Measurements from ENCODE around the gene KHSRP. TPM values are rescaled to one million over a fixed set of nuclear protein-coding genes. Genes with fewer than 3 reads are reported as not detected.

Gene KHSRP
- total RNA-seq, 4 donors from 2014 or later = 91.2 to 162 (median 118) TPM

DNA sequence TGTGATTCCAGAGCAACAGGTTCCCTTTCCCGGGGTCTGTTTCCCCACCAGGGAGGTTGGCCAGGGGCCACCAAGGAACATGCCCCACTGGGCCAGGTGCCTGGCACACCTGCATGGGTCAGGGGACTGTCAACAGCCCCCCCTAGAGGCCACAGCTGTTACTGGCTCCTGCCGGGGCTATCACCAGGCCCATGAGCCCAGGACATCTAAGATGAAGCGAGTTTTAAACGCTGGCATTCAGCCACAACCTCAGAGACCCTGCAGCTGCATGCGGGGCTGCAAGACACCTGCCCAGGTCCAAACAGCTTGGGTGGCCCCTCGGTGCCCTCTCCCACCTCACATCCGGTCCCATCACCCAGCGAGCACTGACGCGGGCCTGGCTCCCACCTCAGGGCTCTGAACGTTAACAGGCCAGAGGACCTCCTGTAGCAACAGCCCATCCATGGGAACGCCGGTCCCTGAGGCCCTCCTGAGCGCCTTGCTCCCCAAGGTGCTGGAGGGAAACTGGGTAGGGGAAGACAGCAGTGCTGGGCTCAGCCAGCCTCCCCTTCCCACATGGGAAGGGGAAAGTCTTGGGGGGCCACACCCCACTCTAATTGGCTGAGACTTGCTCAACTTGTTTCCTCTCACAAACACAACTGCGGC is 12.0 kb downstream of the KHSRP start:
- H3K27me3 ChIP-seq = no peaks in the 10 kb centered on the region
- H3K9me3 ChIP-seq = no peaks in the 10 kb centered on the region
- peaks cover 0 to 38% (median 0%) of the 10 kb centered on the region in 3 donors for H3K36me3 ChIP-seq
- H3K4me3 ChIP-seq = no peak overlapping the region
- DNase-seq = peak in 2 of 3 donors; percentile 79 to 80
- H3K27ac ChIP-seq = peak overlapping the region in 1 of 4 donors; percentile 43
- no peak for TF ChIP-seq POLR2A (IDR thresholded peaks at IDR 0.05)
- TF ChIP-seq, protein P1, sequence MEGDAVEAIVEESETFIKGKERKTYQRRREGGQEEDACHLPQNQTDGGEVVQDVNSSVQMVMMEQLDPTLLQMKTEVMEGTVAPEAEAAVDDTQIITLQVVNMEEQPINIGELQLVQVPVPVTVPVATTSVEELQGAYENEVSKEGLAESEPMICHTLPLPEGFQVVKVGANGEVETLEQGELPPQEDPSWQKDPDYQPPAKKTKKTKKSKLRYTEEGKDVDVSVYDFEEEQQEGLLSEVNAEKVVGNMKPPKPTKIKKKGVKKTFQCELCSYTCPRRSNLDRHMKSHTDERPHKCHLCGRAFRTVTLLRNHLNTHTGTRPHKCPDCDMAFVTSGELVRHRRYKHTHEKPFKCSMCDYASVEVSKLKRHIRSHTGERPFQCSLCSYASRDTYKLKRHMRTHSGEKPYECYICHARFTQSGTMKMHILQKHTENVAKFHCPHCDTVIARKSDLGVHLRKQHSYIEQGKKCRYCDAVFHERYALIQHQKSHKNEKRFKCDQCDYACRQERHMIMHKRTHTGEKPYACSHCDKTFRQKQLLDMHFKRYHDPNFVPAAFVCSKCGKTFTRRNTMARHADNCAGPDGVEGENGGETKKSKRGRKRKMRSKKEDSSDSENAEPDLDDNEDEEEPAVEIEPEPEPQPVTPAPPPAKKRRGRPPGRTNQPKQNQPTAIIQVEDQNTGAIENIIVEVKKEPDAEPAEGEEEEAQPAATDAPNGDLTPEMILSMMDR (IDR thresholded peaks at IDR 0.05) = peak in 5 of 6 experiments; percentile 6 to 76 (median 63)
- peaks cover 0 to 13% (median 0%) of the 10 kb centered on the region in 4 donors for H3K4me1 ChIP-seq

DNA sequence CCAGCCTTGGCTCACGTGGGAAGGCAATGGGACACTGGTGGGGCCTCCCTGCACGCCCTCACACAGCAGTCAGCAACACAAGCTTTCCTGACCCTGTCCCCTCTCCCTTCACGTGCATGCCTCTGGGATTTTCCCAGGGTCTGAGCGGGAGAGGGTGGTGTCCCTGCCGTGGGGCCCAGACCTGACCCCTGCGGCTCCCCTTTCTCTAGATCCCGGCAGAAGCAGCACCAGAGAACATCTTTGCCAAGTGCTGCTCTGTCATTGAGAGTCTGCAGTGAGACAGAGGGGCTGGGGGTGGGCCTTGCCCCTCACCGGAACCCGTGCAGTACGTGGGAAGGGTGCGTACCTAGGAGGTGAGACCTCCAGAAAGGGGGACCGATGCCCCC is 12.6 kb downstream of the KHSRP start:
- peaks cover 0 to 13% (median 0%) of the 10 kb centered on the region in 4 donors for H3K4me1 ChIP-seq
- no peaks in the 10 kb centered on the region for H3K27me3 ChIP-seq
- no peaks in the 10 kb centered on the region for H3K9me3 ChIP-seq
- H3K4me3 ChIP-seq = no peak overlapping the region
- TF ChIP-seq, protein P1 (IDR thresholded peaks at IDR 0.05) = no peak
- no peak for TF ChIP-seq POLR2A (IDR thresholded peaks at IDR 0.05)
- peak overlapping the region in 1 of 4 donors; percentile 43 for H3K27ac ChIP-seq
- DNase-seq = no peak
- H3K36me3 ChIP-seq = peaks cover 0 to 32% (median 0%) of the 10 kb centered on the region in 3 donors

DNA sequence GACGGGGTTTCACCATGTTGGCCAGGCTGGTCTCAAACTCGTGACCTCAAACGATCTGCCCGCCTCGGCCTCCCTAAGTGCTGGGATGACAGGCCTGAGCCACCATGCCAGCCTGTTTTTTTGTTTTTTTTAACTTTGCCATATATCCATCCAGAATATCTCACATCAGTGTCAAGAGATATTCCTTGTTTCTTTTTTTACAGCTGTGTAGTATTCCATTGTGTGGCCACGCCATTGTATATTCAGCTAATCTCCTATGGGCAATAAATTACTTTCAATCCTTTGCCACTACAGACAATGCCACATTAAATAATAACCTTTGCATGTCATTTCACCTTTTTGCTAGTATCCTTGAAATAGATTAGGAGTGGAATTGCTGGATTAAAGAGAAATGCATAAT is 15.3 kb downstream of the KHSRP start:
- Histone ChIP-seq H3K27ac (no peak overlapping the region), H3K36me3 (peaks cover 0 to 5% (median 0%) of the 10 kb centered on the region in 3 donors), H3K9me3 (no peaks in the 10 kb centered on the region), H3K4me3 (no peak overlapping the region), H3K27me3 (no peaks in the 10 kb centered on the region), H3K4me1 (peaks cover 0 to 15% (median 0%) of the 10 kb centered on the region in 4 donors)
- TF ChIP-seq, protein P1 (IDR thresholded peaks at IDR 0.05) = no peak
- TF ChIP-seq POLR2A (IDR thresholded peaks at IDR 0.05) = no peak
- DNase-seq = no peak

DNA sequence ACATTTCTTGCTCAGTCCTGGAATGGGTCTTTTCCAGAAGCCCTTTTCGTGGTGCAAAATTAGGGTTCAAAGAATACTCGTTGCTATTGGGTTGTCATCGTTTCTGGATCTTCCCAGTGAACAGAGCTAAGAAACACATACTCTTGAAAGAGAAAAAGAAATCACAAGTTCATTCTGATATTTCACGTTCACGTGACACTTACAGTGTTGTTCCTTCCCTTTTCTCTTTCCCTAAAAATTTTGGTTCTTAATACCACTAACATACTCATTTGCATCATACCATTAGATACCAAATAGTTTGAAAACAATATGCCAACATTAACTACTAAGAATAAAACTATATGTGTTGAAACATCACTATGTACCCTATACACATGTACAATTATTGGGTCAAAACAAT is 18.2 kb downstream of the KHSRP start:
- no peak for DNase-seq
- Histone ChIP-seq H3K36me3 (no peaks in the 10 kb centered on the region), H3K27ac (no peak overlapping the region), H3K27me3 (no peaks in the 10 kb centered on the region), H3K4me3 (no peak overlapping the region), H3K4me1 (peaks cover 0 to 23% (median 2%) of the 10 kb centered on the region in 4 donors), H3K9me3 (no peaks in the 10 kb centered on the region)
- TF ChIP-seq POLR2A (IDR thresholded peaks at IDR 0.05) = no peak
- TF ChIP-seq, protein P1 (IDR thresholded peaks at IDR 0.05) = no peak

DNA sequence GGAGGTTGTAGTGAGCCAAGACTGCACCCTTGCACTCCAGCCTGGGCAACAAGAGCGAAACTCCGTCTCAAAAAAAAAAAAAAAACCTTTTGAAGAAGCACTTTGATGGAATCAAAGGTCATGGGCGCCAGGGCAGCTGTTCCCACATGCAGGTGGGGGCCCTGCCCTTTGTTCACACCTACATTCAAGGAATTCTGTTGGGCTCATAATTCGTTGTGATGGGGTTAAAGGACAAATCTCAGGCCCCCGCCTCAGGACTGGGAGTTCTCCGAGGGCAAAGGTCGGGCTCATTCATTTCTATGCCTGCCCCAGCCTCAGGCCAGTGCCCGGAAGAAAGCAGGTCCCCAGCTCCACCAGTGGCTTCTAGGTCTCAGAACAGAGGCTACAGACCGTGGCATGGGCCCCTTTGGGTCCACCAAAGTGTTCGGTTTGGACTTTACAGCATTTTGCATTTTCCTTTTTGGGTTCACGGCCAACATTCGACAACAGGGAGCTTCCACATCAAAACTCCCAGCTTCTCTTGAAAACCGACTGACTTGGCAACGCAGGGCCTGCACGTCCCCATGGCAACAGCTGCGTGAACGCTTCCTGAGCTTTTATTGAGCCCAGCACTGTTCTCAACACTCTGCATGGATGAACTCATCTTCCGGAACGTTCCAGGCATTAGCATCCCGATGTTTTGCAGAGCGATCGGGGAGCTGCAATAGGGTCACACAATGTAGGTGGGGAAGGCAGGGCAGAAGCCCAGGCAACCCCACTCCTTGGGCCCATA is 21.6 kb downstream of the KHSRP start:
- peak overlapping the region in 2 of 4 donors; percentile 32 to 36 for H3K4me3 ChIP-seq
- TF ChIP-seq, protein P1 (IDR thresholded peaks at IDR 0.05) = no peak
- peak in 1 of 2 donors; percentile 37 for TF ChIP-seq POLR2A (IDR thresholded peaks at IDR 0.05)
- DNase-seq = peak in 2 of 3 donors; percentile 86 to 90
- no peaks in the 10 kb centered on the region for H3K36me3 ChIP-seq
- no peaks in the 10 kb centered on the region for H3K9me3 ChIP-seq
- no peaks in the 10 kb centered on the region for H3K27me3 ChIP-seq
- H3K4me1 ChIP-seq = peaks cover 0 to 23% (median 2%) of the 10 kb centered on the region in 4 donors
- peak overlapping the region in 3 of 4 donors; percentile 63 to 89 (median 83) for H3K27ac ChIP-seq
